ENCODE data around the gene CHN2.

Gene CHN2

GRCh38 chr7:29315122-29315891 is 120.7 kb downstream of the CHN2 start:
- DNase-seq = no peak

- DNase-seq = no peak
Measured at GRCh38 chr7:29315892-29316270, 121.3 kb downstream of the CHN2 start.

DNA sequence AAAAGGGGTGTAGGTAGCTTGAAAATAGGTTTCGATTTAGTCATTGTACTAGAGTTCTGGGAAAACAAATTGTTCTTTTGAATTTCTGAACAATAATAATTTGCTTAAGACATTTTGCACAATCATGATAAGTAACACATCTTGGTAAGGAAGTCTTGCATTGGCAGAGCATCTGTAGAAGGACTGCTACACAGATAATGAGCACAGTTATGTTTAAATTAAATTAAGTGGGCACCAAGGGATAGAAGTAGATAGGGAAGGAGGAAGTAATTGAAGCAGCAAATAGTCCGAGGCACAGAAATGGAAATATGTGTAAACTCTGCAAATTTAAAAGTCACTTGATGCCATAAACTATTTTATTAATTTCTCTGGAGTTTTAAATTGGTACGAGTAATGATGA is 122.4 kb downstream of the CHN2 start:
- no peak for DNase-seq

- DNase-seq = no peak
Measured at GRCh38 chr7:29318853-29319718, 124.5 kb downstream of the CHN2 start.

DNA sequence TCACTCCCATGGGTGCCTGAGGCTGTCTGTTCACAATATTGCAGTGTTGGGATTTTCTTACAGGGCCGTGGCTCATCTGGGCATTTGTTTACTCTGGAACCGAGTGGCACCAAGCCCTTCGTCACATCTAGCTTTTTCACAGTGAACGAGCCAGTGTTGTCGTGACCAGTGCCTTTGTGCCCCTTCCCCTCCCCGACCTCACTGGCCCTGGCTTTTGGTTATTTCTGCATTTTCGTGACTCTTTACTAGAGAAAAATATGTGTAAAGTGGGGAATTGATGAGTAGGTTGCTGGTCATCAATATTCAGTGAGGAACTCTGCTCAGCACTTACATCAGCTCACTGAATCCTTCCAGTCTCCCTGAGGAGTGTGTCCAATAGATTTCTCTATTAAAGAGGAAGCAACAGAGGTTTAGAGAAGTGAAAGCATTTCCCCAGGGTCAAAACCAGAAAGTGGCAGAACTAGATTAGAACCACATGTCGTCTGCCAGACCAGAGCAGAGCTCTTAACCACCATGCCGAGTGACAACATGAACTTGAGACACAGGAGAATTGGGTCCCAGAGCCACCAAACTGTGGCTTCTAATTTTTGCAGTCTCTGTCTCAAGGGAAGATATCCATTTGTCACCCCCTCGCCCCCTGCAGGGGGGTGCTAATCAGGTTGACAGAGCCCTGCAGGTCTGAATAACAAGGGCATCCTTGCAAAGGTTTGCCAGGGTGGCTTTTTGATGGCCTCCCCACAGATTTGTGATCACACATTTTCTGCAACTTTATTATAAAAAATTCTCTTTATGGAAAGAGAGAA is 125.3 kb downstream of the CHN2 start:
- DNase-seq = peak; percentile 54 to 61

DNA sequence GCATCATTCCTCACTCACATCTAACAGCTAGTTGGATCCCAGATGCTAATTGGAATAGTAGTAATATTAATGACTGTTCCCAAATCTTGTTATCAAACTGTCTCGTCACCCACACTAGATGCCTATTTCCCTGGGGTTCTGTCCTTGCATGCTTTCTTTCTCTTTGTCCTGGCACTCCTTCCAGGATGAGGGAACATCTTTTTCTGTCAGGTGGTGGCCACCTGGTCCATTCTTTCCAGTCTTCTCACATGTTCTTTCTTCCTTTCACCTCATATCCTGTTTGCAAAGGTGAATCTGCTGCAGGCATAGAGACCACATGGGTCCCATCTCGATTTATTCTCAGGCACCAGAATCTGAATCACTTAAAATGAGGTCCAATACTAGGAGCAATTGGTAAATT is 126.0 kb downstream of the CHN2 start:
- DNase-seq = no peak

- no peak for DNase-seq
Measured at GRCh38 chr7:29322023-29322712, 127.6 kb downstream of the CHN2 start.

DNA sequence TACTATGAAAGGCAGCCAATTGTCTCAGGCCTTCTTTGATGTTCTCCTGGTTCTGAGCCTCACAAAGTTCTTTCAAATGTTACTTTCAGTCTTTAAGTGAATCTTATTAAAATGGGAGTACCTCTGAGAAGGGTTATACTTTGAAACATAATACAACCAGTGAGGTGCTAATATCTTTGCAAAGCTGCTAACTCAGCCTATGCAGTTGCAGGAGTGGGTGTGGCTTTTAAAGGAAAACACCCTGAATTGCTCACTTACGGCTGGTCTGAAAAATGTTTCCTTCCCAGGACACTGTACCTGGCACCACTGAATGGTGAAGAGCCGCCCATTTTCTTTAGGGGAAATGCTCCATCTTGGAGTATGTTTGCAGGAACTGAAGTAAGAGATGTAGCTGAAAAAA is 130.9 kb downstream of the CHN2 start:
- DNase-seq = no peak

GRCh38 chr7:29326864-29327263 is 132.3 kb downstream of the CHN2 start:
- no peak for DNase-seq

- no peak for DNase-seq
Measured at GRCh38 chr7:29327455-29327854, 132.9 kb downstream of the CHN2 start.

GRCh38 chr7:29328045-29328444 is 133.5 kb downstream of the CHN2 start:
- no peak for DNase-seq

GRCh38 chr7:29328811-29329210 is 134.2 kb downstream of the CHN2 start:
- DNase-seq = peak; percentile 19 to 30

DNA sequence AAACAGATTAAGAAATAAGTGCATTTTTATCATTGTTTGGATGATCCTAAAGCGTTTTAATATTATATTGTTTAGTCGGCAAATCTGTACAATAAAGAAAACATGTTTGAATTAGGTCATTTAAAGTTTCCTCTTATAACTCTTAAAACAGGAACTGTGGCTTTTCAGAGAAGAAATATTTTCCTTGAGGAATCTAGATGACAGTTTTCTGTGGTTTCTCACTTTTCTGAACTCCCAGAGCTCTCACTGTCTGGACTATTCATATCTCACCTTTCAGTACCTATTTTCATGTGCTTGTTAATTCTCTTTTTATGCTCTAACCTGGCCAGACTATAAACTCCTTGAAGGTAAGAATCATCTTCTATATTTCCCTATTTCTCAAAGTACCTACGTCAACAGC is 135.1 kb downstream of the CHN2 start:
- no peak for DNase-seq

- no peak for DNase-seq
Measured at GRCh38 chr7:29330136-29330535, 135.6 kb downstream of the CHN2 start.

DNA sequence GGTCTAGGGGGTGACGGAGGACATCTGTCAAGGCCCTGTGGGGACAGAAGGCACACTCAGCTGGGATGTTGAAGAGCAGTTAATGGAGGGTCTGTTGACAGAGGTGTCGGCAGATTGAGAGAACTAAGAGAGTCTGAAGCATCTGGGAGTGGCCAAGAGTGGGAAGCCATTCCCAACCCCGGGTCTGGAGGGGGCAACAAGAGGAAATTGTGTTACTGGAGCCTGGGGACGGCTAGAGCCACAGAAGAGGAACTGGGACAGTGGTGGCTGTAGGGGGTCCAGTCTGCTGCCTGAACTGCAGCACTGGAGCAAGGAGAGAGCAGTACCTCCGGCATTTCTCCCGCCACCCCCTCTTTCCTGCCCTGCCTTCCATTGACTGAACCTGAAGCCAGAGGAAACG is 136.6 kb downstream of the CHN2 start:
- DNase-seq = no peak

DNA sequence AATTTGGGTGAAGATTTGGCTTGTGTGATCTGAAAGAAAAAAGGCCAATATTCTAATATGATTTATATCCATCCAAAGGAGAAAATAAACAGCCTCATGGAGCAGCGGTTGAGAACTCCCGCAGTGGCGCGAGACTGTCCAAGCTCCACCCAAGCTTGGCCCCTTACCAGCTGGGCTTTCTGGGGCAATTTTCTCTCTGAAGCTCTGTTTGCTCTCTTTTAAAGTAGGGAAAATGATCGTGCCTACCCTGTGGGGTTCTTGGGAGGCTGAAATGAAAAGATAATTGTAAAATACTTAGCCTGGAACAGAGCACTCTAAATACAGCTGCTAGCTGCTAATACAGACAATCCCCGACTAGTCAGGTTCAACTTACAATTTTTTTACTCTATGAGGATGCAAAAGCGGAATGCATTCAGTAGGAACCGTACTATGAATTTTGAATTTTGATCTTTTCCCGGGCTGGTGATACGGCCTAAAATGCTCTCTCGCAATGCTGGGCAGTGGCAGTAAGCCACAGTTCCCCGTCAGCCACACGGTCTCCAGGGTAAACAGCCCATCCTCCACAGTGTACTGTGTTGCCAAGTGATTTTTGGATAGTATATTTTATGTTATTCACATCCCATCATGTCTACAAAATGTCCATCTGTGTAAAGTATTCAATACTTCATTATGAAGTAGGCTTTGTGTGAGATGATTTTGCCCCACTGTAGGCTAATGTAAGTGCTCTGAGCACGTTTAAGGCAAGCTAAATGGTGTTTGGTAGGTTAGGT is 137.7 kb downstream of the CHN2 start:
- DNase-seq = no peak

- DNase-seq = no peak
Measured at GRCh38 chr7:29332875-29333855, 138.6 kb downstream of the CHN2 start.

DNA sequence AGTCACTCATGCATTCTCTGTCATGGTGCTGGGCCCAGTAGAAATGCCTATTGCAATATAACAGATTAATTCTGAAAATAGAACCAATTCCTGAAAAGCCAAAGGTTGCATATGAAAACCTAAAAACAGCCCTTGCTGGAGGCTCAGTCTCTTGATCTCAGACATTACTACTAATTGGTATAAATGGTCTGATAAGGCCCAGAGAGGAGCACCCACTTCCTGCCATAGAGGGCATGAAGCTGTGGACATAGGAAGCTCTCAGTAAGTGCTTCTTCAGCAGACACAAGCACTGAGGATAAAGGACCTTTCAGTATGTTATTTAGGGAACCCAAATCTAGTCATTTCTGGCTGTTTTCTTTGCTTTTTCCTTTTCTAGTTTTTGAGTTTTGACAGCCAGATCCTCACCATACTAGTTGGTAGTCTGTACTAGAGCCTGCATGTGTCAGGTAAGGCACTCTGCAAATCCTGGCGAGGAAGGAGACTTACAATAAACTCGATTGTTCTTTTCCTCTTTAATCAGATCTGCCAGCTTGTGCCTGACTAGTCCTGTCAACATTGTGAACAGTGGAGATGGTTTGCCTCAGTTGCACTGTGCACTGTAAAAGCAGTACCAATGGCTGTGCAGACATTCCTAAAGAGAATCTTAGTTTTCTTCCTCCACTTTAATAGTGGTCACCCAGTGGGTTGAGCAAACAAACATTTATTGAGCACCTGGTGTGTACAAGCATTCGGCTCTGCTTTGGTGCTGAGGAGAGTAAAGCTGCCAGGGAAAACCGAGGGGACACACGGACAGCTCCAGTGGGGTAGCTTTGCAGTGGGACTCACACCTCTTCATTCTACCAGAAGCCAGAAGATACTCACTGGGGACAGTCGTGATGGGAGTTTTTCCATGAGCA is 140.9 kb downstream of the CHN2 start:
- DNase-seq = no peak

GRCh38 chr7:29337546-29338116 is 143.1 kb downstream of the CHN2 start:
- DNase-seq = peak in 1 of 2 experiments; percentile 36

Measured in AML-193 (cell line).